Epithelial cell of esophagus (primary cell): ENCODE measurements around the gene TMEM120A.

ENCODE experiments used
- DNase-seq: peaks from one replicate; pipeline ENCODE4 v3.0.0; 2010; ENCODE audit warnings: low read depth
- H3K4me3 ChIP-seq: 2 replicates; pipeline ENCODE4 v1.5.1; 2011; ENCODE audit warnings: mild to moderate bottlenecking, low read length, control low read depth
- TF ChIP-seq, protein P1 (sequence below): IDR thresholded peaks from 2 replicates; pipeline ENCODE4 v1.5.1; 2011; ENCODE audit warnings: low read depth, mild to moderate bottlenecking, low read length, control low read depth, inconsistent platforms; ENCODE audit not compliant: insufficient read depth; ENCODE audit errors: missing control alignments

TMEM120A gene

DNA sequence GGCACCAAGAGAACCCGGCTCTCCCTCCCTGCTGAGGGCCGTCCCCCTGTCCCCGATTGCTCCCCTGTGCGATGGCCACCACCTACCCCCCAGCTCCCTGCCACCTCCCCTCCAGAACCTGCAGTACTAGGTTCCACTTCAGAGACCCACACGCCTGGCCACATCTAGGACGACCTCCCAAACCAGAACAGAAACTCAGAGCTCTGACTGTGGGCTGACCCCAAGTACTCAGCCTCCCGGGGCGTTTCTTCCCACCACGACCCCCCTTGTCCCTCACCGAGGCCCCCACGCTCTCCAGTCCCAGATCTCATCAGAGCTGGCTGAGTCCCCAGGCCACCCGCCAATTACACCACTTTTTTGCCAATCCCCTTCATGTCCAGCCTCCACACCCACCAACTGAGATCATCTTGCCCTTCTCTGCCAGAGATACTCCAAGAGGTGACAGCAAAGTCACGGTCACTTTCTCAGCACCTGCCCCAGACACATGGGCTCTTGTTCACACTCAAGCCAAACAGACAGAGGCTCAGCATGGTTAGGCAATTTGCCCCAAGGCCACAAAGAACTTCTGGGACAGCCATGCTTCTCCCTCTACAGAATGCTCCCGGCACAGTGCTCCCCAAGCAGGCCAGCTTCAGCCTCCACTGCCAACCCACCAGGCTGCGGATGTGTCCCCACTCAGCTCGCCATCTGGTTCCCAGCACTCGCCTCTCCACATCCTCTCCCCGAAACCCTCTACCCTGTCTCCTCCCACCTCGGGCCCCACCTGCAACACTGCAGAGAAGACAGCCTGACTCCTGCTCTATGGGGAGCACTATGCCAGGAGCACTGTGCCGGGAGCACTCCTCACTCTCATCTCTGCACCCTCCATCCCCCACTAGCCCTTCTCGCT lies 4.7 kb downstream of the TMEM120A start:
- H3K4me3 ChIP-seq = no peak overlapping the region
- TF ChIP-seq, protein P1, sequence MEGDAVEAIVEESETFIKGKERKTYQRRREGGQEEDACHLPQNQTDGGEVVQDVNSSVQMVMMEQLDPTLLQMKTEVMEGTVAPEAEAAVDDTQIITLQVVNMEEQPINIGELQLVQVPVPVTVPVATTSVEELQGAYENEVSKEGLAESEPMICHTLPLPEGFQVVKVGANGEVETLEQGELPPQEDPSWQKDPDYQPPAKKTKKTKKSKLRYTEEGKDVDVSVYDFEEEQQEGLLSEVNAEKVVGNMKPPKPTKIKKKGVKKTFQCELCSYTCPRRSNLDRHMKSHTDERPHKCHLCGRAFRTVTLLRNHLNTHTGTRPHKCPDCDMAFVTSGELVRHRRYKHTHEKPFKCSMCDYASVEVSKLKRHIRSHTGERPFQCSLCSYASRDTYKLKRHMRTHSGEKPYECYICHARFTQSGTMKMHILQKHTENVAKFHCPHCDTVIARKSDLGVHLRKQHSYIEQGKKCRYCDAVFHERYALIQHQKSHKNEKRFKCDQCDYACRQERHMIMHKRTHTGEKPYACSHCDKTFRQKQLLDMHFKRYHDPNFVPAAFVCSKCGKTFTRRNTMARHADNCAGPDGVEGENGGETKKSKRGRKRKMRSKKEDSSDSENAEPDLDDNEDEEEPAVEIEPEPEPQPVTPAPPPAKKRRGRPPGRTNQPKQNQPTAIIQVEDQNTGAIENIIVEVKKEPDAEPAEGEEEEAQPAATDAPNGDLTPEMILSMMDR = no peak
- DNase-seq = no peak

DNA sequence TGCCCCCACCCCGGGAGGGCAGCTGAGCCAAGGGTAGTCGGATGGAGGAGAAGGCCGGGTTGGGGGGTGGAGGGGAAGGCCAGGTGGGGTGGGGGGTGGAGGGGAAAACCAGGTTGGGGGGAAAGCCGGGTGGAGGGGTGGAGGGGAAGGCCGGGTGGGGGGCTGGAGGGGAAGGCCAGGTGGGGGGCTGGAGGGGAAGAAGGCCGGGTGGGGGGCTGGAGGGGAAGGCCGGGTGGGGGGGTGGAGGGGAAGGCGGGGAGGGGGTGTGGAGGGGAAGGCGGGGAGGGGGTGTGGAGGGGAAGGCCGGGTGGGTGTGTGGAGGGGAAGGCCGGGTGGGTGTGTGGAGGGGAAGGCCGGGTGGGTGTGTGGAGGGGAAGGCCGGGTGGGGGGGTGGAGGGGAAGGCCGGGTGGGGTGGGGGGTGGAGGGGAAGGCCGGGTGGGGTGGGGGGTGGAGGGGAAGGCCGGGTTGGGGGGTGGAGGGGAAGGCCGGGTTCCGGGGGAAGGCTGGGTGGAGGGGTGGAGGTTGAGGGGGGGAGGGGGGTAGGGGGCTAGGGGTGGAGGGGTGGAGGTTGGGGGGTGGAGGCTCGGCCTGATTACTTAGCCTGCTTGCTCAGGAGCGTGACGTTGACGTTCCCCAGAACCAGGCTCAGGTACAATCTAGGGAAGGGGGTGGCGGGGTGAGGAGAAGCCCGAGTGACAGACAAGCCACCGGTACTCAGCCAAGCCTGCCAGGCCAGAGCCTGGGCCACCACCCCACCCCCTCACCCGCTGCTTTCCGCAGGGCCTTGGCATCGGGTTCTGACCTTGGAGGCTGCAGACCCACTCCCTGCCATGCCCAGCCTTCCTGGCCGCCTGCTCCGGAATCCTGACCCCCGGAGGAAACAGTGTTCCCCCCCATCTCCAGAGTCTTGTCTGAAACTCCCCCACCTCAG lies 5.6 kb downstream of the TMEM120A start:
- no peak for DNase-seq
- TF ChIP-seq, protein P1 = no peak
- H3K4me3 ChIP-seq = no peak overlapping the region

DNA sequence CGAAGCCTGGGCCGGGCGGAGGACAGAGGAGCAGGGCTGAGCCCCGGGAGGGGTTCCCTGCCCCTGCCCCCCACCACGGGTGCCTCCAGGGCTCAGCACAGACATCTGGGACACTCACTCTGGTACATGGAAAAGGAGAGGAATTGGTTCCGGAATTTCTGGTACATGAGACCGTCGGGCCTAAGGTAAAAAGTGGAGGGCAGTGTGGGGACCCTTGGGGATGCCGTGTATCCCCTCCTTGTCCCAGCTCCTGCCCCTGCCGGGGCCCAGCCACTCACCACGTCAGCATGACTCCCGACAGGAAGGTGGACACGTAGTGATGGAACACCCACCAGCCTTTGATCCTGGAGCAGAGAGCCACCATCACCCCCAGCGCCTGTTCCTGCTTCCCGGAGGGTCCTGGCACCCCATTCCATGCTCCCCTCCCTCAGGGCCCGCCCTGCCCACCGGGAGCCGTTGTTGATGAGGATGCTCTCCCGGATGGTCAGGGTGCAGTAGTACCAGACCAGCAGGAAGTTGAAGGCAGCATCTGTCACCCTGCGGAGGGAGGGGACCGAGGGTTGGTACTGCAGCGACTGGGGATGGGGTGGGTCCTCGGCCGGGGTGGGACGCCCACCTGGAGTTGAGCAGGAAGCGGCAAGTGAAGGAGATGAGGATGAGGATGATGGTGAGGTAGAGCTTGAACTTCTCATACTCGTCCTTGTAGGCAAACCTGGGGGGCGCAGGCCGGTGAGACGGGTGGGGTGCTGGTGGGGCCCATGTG lies 6.4 kb downstream of the TMEM120A start:
- no peak for DNase-seq
- no peak overlapping the region for H3K4me3 ChIP-seq
- TF ChIP-seq, protein P1 = no peak

DNA sequence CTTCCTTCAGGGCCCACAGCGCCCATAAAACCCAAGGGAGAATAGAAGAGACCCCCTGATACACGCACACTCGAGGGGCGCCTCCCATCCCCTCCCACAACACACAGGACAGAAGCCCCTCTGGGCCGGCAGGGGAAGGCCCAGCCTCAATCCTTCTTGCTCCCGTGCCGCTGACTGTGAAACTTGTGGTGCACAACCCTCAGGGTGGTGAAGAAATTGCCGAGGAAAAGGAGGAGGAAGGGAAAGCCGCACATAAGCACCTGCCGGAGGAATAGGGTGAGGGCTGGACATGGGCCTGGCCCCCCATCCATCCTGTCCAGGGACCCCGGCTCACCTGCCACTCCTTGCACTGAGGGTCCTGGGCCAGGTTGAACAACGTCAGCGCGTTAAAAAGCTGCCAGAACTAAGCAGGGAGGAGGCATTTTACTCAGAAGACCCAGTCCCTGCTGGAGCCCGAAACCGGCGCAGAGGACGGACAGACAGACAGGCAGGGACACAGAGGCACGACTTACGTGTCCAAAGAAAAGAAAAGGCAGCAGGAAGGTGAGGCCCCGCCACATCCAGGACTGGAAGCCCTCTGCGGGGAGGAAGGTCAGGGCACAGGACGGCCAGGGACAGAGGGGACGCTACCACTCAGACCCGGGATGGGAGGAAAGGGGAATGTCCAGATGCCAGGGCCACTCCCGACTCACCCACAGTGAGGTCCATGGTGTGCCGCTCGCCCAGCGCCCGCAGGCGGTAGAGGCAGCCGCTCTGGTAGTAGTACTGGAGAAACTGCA lies 7.2 kb downstream of the TMEM120A start:
- TF ChIP-seq, protein P1 = no peak
- no peak overlapping the region for H3K4me3 ChIP-seq
- DNase-seq = no peak

DNA sequence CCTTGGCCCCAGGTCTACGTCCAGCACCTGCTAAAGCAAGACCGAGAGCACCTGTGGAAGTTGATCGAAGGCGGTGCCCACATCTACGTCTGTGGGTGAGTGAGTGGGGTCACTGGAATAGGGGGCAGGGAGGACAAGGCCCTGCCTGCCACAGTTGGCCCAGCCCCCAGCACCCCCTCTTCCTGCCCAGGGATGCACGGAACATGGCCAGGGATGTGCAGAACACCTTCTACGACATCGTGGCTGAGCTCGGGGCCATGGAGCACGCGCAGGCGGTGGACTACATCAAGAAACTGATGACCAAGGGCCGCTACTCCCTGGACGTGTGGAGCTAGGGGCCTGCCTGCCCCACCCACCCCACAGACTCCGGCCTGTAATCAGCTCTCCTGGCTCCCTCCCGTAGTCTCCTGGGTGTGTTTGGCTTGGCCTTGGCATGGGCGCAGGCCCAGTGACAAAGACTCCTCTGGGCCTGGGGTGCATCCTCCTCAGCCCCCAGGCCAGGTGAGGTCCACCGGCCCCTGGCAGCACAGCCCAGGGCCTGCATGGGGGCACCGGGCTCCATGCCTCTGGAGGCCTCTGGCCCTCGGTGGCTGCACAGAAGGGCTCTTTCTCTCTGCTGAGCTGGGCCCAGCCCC lies 8.1 kb downstream of the TMEM120A start:
- DNase-seq = no peak
- TF ChIP-seq, protein P1 = no peak
- H3K4me3 ChIP-seq = no peak overlapping the region
